HEK293T (cell line): ENCODE data around the gene NKAP.

ENCODE experiments used
- FOXM1 ChIP-seq: fragments of 450-650 bp; IDR thresholded peaks from 2 replicates; pipeline ENCODE4 v1.6.1; 2017; ENCODE audit warnings: mild to moderate bottlenecking, borderline replicate concordance
- PKNOX1 ChIP-seq: fragments of 450-650 bp; IDR thresholded peaks from 2 replicates; pipeline ENCODE4 v1.6.1; 2016
- ZNF384 ChIP-seq: fragments of 450-650 bp; IDR thresholded peaks from 2 replicates; pipeline ENCODE4 v1.6.1; 2016

GRCh38 chrX:119983494-119983893 is 39.9 kb upstream of the NKAP start:
- TF ChIP-seq PKNOX1 (no peak), FOXM1 (no peak), ZNF384 (no peak)
